ENCODE results near the gene AVPR1B.
A peak's percentile ranks its signal among the peaks of the same experiment; 100 is the strongest.
"Not testable (repeated sequence)": the region's sequence is repeated elsewhere in the genome, so short reads cannot be mapped to it uniquely, and the experiment has no call there.

The AVPR1B gene

GRCh38 chr1:206066479-206067171 lies 50.6 kb downstream of the AVPR1B start:
- Mint-ChIP-seq H3K4me3 (no peak overlapping the region), H3K27ac (peak overlapping the region in 1 of 3 experiments; percentile 45), H3K9me3 (peaks cover 8% of the 10 kb centered on the region), H3K4me1 (peaks cover 14% of the 10 kb centered on the region), H3K27me3 (ENCODE audit: low read depth) (peaks cover under 1% of the 10 kb centered on the region), H3K36me3 (ENCODE audit: low read depth) (peaks cover 9% of the 10 kb centered on the region)
- TF ChIP-seq CTCF (IDR thresholded peaks at IDR 0.05; ENCODE audit: unreplicated experiment in 3 of 3), result no peak

GRCh38 chr1:206065547-206066145 lies 51.5 kb downstream of the AVPR1B start:
- Mint-ChIP-seq H3K36me3 (ENCODE audit: low read depth) (peaks cover 9% of the 10 kb centered on the region), H3K27me3 (ENCODE audit: low read depth) (peaks cover 4% of the 10 kb centered on the region), H3K4me3 (no peak overlapping the region), H3K27ac (no peak overlapping the region), H3K4me1 (peaks cover 14% of the 10 kb centered on the region), H3K9me3 (peaks cover 11% of the 10 kb centered on the region)
- no peak for TF ChIP-seq CTCF (IDR thresholded peaks at IDR 0.05; ENCODE audit: unreplicated experiment in 3 of 3)

GRCh38 chr1:206064501-206064900 lies 52.7 kb downstream of the AVPR1B start:
- Mint-ChIP-seq H3K9me3 (peaks cover 11% of the 10 kb centered on the region), H3K4me1 (peaks cover 14% of the 10 kb centered on the region)
- H3K36me3 Mint-ChIP-seq (ENCODE audit: low read depth); H3K27ac Mint-ChIP-seq; H3K4me3 Mint-ChIP-seq; H3K27me3 Mint-ChIP-seq (ENCODE audit: low read depth): not testable (repeated sequence)

GRCh38 chr1:206064001-206064400 lies 53.2 kb downstream of the AVPR1B start:
- H3K27ac Mint-ChIP-seq, result not testable (repeated sequence)

GRCh38 chr1:206062464-206062863 lies 54.7 kb downstream of the AVPR1B start:
- H3K4me3 Mint-ChIP-seq, result no peak overlapping the region
- H3K4me1 Mint-ChIP-seq, result peaks cover 10% of the 10 kb centered on the region
- H3K9me3 Mint-ChIP-seq, result peaks cover 11% of the 10 kb centered on the region
- peaks cover 11% of the 10 kb centered on the region for H3K27me3 Mint-ChIP-seq (ENCODE audit: low read depth)
- TF ChIP-seq CTCF (IDR thresholded peaks at IDR 0.05; ENCODE audit: unreplicated experiment in 3 of 3), result no peak
- no peak overlapping the region for H3K27ac Mint-ChIP-seq
- H3K36me3 Mint-ChIP-seq (ENCODE audit: low read depth), result peaks cover 9% of the 10 kb centered on the region

More at GRCh38 chr1:206064001-206064400, 53.2 kb downstream of the AVPR1B start:
- H3K4me3 Mint-ChIP-seq; H3K36me3 Mint-ChIP-seq (ENCODE audit: low read depth); H3K27me3 Mint-ChIP-seq (ENCODE audit: low read depth): not testable (repeated sequence)
- Mint-ChIP-seq H3K9me3 (peaks cover 11% of the 10 kb centered on the region), H3K4me1 (peaks cover 14% of the 10 kb centered on the region)

GRCh38 chr1:206060844-206061243 lies 56.3 kb downstream of the AVPR1B start:
- Mint-ChIP-seq H3K4me1 (no peaks in the 10 kb centered on the region), H3K9me3 (peaks cover 11% of the 10 kb centered on the region), H3K27ac (no peak overlapping the region), H3K4me3 (no peak overlapping the region), H3K27me3 (ENCODE audit: low read depth) (peaks cover 11% of the 10 kb centered on the region), H3K36me3 (ENCODE audit: low read depth) (peaks cover 9% of the 10 kb centered on the region)
- no peak for TF ChIP-seq CTCF (IDR thresholded peaks at IDR 0.05; ENCODE audit: unreplicated experiment in 3 of 3)

All from nephron (organoid).